Subcutaneous abdominal adipose tissue (tissue), 5 donors: ENCODE results near the gene ATF6B.
A peak's percentile ranks its signal among the peaks of the same experiment; 100 is the strongest.

Experiments
- H3K27ac ChIP-seq: one replicate; pipeline ENCODE4 v1.7.0; 2013; ENCODE audit warnings: low read depth, mild to moderate bottlenecking, inconsistent platforms, low read length, moderate library complexity
- H3K27me3 ChIP-seq, 5 donors: one replicate each; pipeline ENCODE4 v1.7.0; 2013; ENCODE audit warnings: low read length in 5 of 5, inconsistent platforms in 1 of 5; ENCODE audit not compliant: control insufficient read depth in 5 of 5, insufficient read depth in 4 of 5
- H3K36me3 ChIP-seq, 5 donors: one replicate each; pipeline ENCODE4 v1.7.0; 2013; ENCODE audit warnings: low read length in 5 of 5; ENCODE audit not compliant: control insufficient read depth in 5 of 5, insufficient read depth in 5 of 5
- H3K4me1 ChIP-seq, 5 donors: one replicate each; pipeline ENCODE4 v1.7.0; 2013; ENCODE audit warnings: low read length in 5 of 5, mild to moderate bottlenecking in 3 of 5, moderate library complexity in 1 of 5; ENCODE audit not compliant: control insufficient read depth in 5 of 5, insufficient read depth in 5 of 5
- H3K4me3 ChIP-seq, 5 donors: one replicate each; pipeline ENCODE4 v1.7.0; 2013; ENCODE audit warnings: low read length in 5 of 5, low read depth in 1 of 5
- H3K9ac ChIP-seq, 5 donors: one replicate each; pipeline ENCODE4 v1.7.0; 2013; ENCODE audit warnings: low read length in 5 of 5, mild to moderate bottlenecking in 4 of 5, moderate library complexity in 3 of 5
- H3K9me3 ChIP-seq, 5 donors: one replicate each; pipeline ENCODE4 v1.7.0; 2013; ENCODE audit warnings: low read length in 5 of 5; ENCODE audit not compliant: control insufficient read depth in 5 of 5
- donor health status: healthy.
- donor health status: healthy.
- donor health status: healthy.
- donor health status: healthy.
- donor health status: healthy.

The ATF6B gene

GRCh38 chr6:32156891-32157290 lies 28.8 kb upstream of the ATF6B start:
- Histone ChIP-seq H3K27me3 (no peaks in the 10 kb centered on the region), H3K4me3 (no peak overlapping the region), H3K36me3 (peaks cover 4 to 29% (median 26%) of the 10 kb centered on the region in 5 donors), H3K9me3 (no peaks in the 10 kb centered on the region), H3K9ac (no peak overlapping the region), H3K27ac (no peak overlapping the region), H3K4me1 (peaks cover 0 to 40% (median 37%) of the 10 kb centered on the region in 5 donors)

DNA sequence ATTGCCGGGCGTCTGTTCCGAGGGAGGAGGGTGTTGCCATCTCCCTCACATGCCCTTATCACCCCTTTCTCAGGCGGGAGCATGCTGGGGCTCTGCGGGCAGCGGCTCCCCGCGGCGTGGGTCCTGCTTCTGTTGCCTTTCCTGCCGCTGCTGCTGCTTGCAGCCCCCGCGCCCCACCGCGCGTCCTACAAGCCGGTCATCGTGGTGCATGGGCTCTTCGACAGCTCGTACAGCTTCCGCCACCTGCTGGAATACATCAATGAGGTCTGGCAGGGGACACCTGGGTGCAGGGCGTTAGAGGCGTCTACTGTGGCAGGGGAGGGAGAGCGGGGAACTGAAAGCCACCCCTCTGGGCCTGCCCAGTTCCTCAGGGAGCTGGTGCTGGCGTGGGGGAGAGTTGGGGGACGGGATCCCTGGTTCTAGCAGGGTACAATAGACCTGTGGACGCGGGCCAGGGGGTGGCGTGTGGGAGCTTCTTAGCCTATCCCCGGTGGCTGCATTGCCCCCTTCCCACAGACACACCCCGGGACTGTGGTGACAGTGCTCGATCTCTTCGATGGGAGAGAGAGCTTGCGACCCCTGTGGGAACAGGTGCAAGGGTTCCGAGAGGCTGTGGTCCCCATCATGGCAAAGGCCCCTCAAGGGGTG lies 26.6 kb upstream of the ATF6B start:
- Histone ChIP-seq H3K4me1 (peaks cover 0 to 41% (median 39%) of the 10 kb centered on the region in 5 donors), H3K9me3 (no peaks in the 10 kb centered on the region), H3K27me3 (peaks cover 0 to 11% (median 3%) of the 10 kb centered on the region in 5 donors), H3K4me3 (peak overlapping the region; percentile 91 to 96 (median 94)), H3K27ac (peak overlapping the region; percentile 90), H3K9ac (peak overlapping the region; percentile 57 to 85 (median 77)), H3K36me3 (peaks cover 4 to 29% (median 26%) of the 10 kb centered on the region in 5 donors)

- peaks cover 0 to 17% (median 8%) of the 10 kb centered on the region in 5 donors for H3K27me3 ChIP-seq
- peaks cover 0 to 46% (median 44%) of the 10 kb centered on the region in 5 donors for H3K4me1 ChIP-seq
- H3K27ac ChIP-seq: peak within 1 kb of the TSS; percentile 90
- H3K4me3 ChIP-seq: peak within 1 kb of the TSS; percentile 91 to 96 (median 94)
- H3K9ac ChIP-seq: peak within 1 kb of the TSS; percentile 57 to 85 (median 77)
- H3K36me3 ChIP-seq: peaks cover 4 to 27% (median 24%) of the 10 kb centered on the region in 5 donors
- H3K9me3 ChIP-seq: no peaks in the 10 kb centered on the region
Observed at GRCh38 chr6:32153564-32154513, 25.8 kb upstream of the ATF6B start, which contains the start of gene PPT2. Gene PPT2 (plus strand): TSS chr6:32154141. CDS start chr6:32154595, 454 bp downstream.

- Histone ChIP-seq H3K36me3 (peaks cover under 1 to 18% (median 15%) of the 10 kb centered on the region in 5 donors), H3K9ac (peak overlapping the region; percentile 57 to 84 (median 72)), H3K27ac (peak overlapping the region; percentile 90), H3K27me3 (peaks cover under 1 to 18% (median 8%) of the 10 kb centered on the region in 5 donors), H3K9me3 (no peaks in the 10 kb centered on the region), H3K4me1 (peaks cover 0 to 54% (median 51%) of the 10 kb centered on the region in 5 donors), H3K4me3 (peak overlapping the region; percentile 91 to 96 (median 94))
Observed at GRCh38 chr6:32152769-32153563, 24.9 kb upstream of the ATF6B start.

- peak within 1 kb of the TSS; percentile 90 for H3K27ac ChIP-seq
Observed at GRCh38 chr6:32151863-32152768, 24.1 kb upstream of the ATF6B start, which contains the start of gene PRRT1. Gene PRRT1 (minus strand): TSS chr6:32151939. CDS start chr6:32151827, 112 bp downstream.

GRCh38 chr6:32151181-32151862 lies 23.3 kb upstream of the ATF6B start:
- H3K36me3 ChIP-seq: peaks cover 0 to 5% (median 3%) of the 10 kb centered on the region in 5 donors
- H3K9me3 ChIP-seq: no peaks in the 10 kb centered on the region
- H3K9ac ChIP-seq: no peak overlapping the region
- H3K27me3 ChIP-seq: peaks cover 3 to 19% (median 8%) of the 10 kb centered on the region in 5 donors
- H3K27ac ChIP-seq: no peak overlapping the region
- H3K4me3 ChIP-seq: peak overlapping the region in 2 of 5 donors; percentile 25 to 47
- peaks cover 0 to 55% (median 52%) of the 10 kb centered on the region in 5 donors for H3K4me1 ChIP-seq

More at GRCh38 chr6:32151863-32152768, 24.1 kb upstream of the ATF6B start, which contains the start of gene PRRT1:
- Histone ChIP-seq H3K36me3 (peaks cover 0 to 10% (median 8%) of the 10 kb centered on the region in 5 donors), H3K9me3 (no peaks in the 10 kb centered on the region), H3K4me1 (peaks cover 0 to 55% (median 52%) of the 10 kb centered on the region in 5 donors), H3K27me3 (peaks cover 3 to 19% (median 8%) of the 10 kb centered on the region in 5 donors), H3K9ac (peak within 1 kb of the TSS in 3 of 5 donors; percentile 32 to 77 (median 57)), H3K4me3 (peak within 1 kb of the TSS in 4 of 5 donors; percentile 18 to 95 (median 92))

DNA sequence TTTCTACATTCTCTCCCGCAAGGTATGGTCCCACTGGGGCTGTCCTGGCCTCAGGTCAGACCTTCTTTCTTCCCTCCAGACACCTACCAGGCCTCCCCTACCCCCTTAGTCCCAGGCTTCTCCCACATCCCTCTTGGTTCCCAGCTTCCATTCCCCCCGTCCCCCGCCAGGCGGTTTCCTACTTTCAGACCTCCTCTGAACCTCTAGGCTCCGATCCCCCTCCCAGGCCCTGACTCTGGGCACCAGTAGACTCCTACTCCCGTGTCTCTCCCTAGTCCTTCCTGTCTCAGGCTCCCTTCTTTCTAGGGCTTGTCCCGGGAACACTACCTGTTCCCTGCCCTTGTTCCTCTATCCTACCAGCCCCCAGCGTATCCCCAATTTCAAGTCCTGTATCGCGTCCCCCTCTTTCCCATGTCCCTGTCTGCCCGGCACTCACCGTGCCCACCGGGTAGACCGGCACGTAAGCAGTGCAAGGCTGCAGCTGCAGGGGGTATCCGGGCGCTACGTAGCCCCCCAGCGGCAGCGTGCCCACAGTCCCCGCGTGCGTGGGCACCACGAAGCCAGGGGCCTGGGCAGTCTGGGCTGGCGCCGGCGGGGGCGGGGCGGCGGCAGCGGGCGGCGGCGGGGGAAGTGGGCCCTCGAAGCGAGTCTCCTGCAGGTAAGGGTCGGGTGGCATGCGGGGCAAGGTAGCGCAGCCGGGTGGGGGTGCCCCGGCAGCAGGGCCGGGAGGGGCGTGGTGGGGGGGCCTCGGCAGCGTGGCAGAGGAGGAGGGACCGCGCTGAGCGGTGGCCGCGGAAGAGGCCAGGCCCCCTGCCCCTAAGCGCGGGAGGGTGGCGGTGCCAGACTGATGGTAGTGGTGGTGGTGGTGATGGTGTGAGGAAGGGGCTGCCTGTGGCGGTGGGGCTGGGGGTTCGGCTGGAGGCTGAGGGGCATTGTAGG lies 22.2 kb upstream of the ATF6B start:
- H3K27ac ChIP-seq: no peak overlapping the region
- no peaks in the 10 kb centered on the region for H3K36me3 ChIP-seq
- peaks cover 3 to 19% (median 8%) of the 10 kb centered on the region in 5 donors for H3K27me3 ChIP-seq
- H3K4me1 ChIP-seq: peaks cover 0 to 48% (median 46%) of the 10 kb centered on the region in 5 donors
- no peak overlapping the region for H3K4me3 ChIP-seq
- H3K9me3 ChIP-seq: no peaks in the 10 kb centered on the region
- no peak overlapping the region for H3K9ac ChIP-seq
